Activated naive CD8-positive, alpha-beta T cell (primary cell): ENCODE results near the gene RHBDD3.
"Not testable (repeated sequence)": the region's sequence is repeated elsewhere in the genome, so short reads cannot be mapped to it uniquely, and the experiment has no call there.

Experiments used
- H3K27ac Mint-ChIP-seq: one replicate; pipeline ENCODE4 v1.8.0; 2021; ENCODE audit warnings: mixed read lengths
- H3K27me3 Mint-ChIP-seq: one replicate; pipeline ENCODE4 v1.8.0; 2021; ENCODE audit warnings: mixed read lengths
- H3K36me3 Mint-ChIP-seq: one replicate; pipeline ENCODE4 v1.8.0; 2021; ENCODE audit warnings: mixed read lengths
- H3K4me1 Mint-ChIP-seq: one replicate; pipeline ENCODE4 v1.8.0; 2021; ENCODE audit warnings: low read depth, mixed read lengths
- H3K4me3 Mint-ChIP-seq: one replicate; pipeline ENCODE4 v1.8.0; 2021; ENCODE audit warnings: mild to moderate bottlenecking, mixed read lengths
- H3K9me3 Mint-ChIP-seq: one replicate; pipeline ENCODE4 v1.8.0; 2021; ENCODE audit warnings: low read depth, mixed read lengths

Gene RHBDD3

GRCh38 chr22:29224859-29225410, 42.8 kb downstream of the RHBDD3 start:
- H3K36me3 Mint-ChIP-seq, result no peaks in the 10 kb centered on the region

GRCh38 chr22:29224121-29224858, 43.5 kb downstream of the RHBDD3 start:
- H3K9me3 Mint-ChIP-seq, result no peaks in the 10 kb centered on the region
- H3K4me1 Mint-ChIP-seq, result no peaks in the 10 kb centered on the region
- no peak overlapping the region for H3K4me3 Mint-ChIP-seq
- H3K27ac Mint-ChIP-seq, result no peak overlapping the region
- H3K27me3 Mint-ChIP-seq, result no peaks in the 10 kb centered on the region
- H3K36me3 Mint-ChIP-seq, result no peaks in the 10 kb centered on the region

More at GRCh38 chr22:29224859-29225410, 42.8 kb downstream of the RHBDD3 start:
- H3K27ac Mint-ChIP-seq, result no peak overlapping the region
- no peaks in the 10 kb centered on the region for H3K9me3 Mint-ChIP-seq
- no peak overlapping the region for H3K4me3 Mint-ChIP-seq
- H3K27me3 Mint-ChIP-seq, result no peaks in the 10 kb centered on the region
- no peaks in the 10 kb centered on the region for H3K4me1 Mint-ChIP-seq

- no peaks in the 10 kb centered on the region for H3K4me1 Mint-ChIP-seq
- H3K4me3 Mint-ChIP-seq, result no peak overlapping the region
- no peak overlapping the region for H3K27ac Mint-ChIP-seq
- H3K9me3 Mint-ChIP-seq, result no peaks in the 10 kb centered on the region
- H3K36me3 Mint-ChIP-seq, result no peaks in the 10 kb centered on the region
- H3K27me3 Mint-ChIP-seq, result no peaks in the 10 kb centered on the region
Measured at GRCh38 chr22:29219881-29220670, 47.7 kb downstream of the RHBDD3 start.

GRCh38 chr22:29219409-29219782, 48.4 kb downstream of the RHBDD3 start:
- not testable (repeated sequence) for H3K36me3 Mint-ChIP-seq, H3K27me3 Mint-ChIP-seq, H3K27ac Mint-ChIP-seq, H3K4me1 Mint-ChIP-seq, H3K9me3 Mint-ChIP-seq, H3K4me3 Mint-ChIP-seq

- Mint-ChIP-seq H3K27me3 (no peaks in the 10 kb centered on the region), H3K4me3 (no peak overlapping the region), H3K36me3 (no peaks in the 10 kb centered on the region), H3K9me3 (no peaks in the 10 kb centered on the region), H3K4me1 (no peaks in the 10 kb centered on the region), H3K27ac (no peak overlapping the region)
Measured at GRCh38 chr22:29218758-29219408, 48.9 kb downstream of the RHBDD3 start.

- Mint-ChIP-seq H3K27ac (no peak overlapping the region), H3K27me3 (no peaks in the 10 kb centered on the region), H3K9me3 (no peaks in the 10 kb centered on the region), H3K4me3 (no peak overlapping the region), H3K36me3 (no peaks in the 10 kb centered on the region), H3K4me1 (no peaks in the 10 kb centered on the region)
Measured at GRCh38 chr22:29217827-29218757, 49.7 kb downstream of the RHBDD3 start.

GRCh38 chr22:29216873-29217666, 50.7 kb downstream of the RHBDD3 start:
- Mint-ChIP-seq H3K27me3 (no peaks in the 10 kb centered on the region), H3K9me3 (no peaks in the 10 kb centered on the region), H3K27ac (no peak overlapping the region), H3K36me3 (no peaks in the 10 kb centered on the region), H3K4me1 (no peaks in the 10 kb centered on the region), H3K4me3 (no peak overlapping the region)

- no peaks in the 10 kb centered on the region for H3K9me3 Mint-ChIP-seq
- H3K4me3 Mint-ChIP-seq, result no peak overlapping the region
- H3K4me1 Mint-ChIP-seq, result no peaks in the 10 kb centered on the region
- no peaks in the 10 kb centered on the region for H3K36me3 Mint-ChIP-seq
- H3K27ac Mint-ChIP-seq, result no peak overlapping the region
- no peaks in the 10 kb centered on the region for H3K27me3 Mint-ChIP-seq
Measured at GRCh38 chr22:29216011-29216872, 51.5 kb downstream of the RHBDD3 start.

- no peaks in the 10 kb centered on the region for H3K27me3 Mint-ChIP-seq
- H3K4me1 Mint-ChIP-seq, result no peaks in the 10 kb centered on the region
- H3K36me3 Mint-ChIP-seq, result no peaks in the 10 kb centered on the region
- no peak overlapping the region for H3K4me3 Mint-ChIP-seq
- H3K27ac Mint-ChIP-seq, result no peak overlapping the region
- H3K9me3 Mint-ChIP-seq, result no peaks in the 10 kb centered on the region
Measured at GRCh38 chr22:29215012-29215860, 52.5 kb downstream of the RHBDD3 start.

- no peak overlapping the region for H3K27ac Mint-ChIP-seq
- H3K9me3 Mint-ChIP-seq, result no peaks in the 10 kb centered on the region
- H3K4me3 Mint-ChIP-seq, result no peak overlapping the region
- H3K4me1 Mint-ChIP-seq, result no peaks in the 10 kb centered on the region
- H3K27me3 Mint-ChIP-seq, result no peaks in the 10 kb centered on the region
- H3K36me3 Mint-ChIP-seq, result no peaks in the 10 kb centered on the region
Measured at GRCh38 chr22:29214232-29214631, 53.5 kb downstream of the RHBDD3 start.

- no peak overlapping the region for H3K27ac Mint-ChIP-seq
- H3K27me3 Mint-ChIP-seq, result no peaks in the 10 kb centered on the region
- H3K9me3 Mint-ChIP-seq, result no peaks in the 10 kb centered on the region
- H3K4me1 Mint-ChIP-seq, result no peaks in the 10 kb centered on the region
- H3K36me3 Mint-ChIP-seq, result no peaks in the 10 kb centered on the region
- no peak overlapping the region for H3K4me3 Mint-ChIP-seq
Measured at GRCh38 chr22:29213493-29213892, 54.3 kb downstream of the RHBDD3 start.

- Mint-ChIP-seq H3K4me1 (no peaks in the 10 kb centered on the region), H3K36me3 (no peaks in the 10 kb centered on the region), H3K27me3 (no peaks in the 10 kb centered on the region), H3K4me3 (no peak overlapping the region), H3K9me3 (no peaks in the 10 kb centered on the region), H3K27ac (no peak overlapping the region)
Measured at GRCh38 chr22:29212743-29213142, 55.0 kb downstream of the RHBDD3 start.
